ELR (cell line): ENCODE measurements around the gene BCLAF1.

ENCODE experiments used
- DNase-seq: peaks from one replicate; pipeline ENCODE4 v3.0.0-alpha.2; 2015; ENCODE audit warnings: low read depth

BCLAF1 gene, protein sequence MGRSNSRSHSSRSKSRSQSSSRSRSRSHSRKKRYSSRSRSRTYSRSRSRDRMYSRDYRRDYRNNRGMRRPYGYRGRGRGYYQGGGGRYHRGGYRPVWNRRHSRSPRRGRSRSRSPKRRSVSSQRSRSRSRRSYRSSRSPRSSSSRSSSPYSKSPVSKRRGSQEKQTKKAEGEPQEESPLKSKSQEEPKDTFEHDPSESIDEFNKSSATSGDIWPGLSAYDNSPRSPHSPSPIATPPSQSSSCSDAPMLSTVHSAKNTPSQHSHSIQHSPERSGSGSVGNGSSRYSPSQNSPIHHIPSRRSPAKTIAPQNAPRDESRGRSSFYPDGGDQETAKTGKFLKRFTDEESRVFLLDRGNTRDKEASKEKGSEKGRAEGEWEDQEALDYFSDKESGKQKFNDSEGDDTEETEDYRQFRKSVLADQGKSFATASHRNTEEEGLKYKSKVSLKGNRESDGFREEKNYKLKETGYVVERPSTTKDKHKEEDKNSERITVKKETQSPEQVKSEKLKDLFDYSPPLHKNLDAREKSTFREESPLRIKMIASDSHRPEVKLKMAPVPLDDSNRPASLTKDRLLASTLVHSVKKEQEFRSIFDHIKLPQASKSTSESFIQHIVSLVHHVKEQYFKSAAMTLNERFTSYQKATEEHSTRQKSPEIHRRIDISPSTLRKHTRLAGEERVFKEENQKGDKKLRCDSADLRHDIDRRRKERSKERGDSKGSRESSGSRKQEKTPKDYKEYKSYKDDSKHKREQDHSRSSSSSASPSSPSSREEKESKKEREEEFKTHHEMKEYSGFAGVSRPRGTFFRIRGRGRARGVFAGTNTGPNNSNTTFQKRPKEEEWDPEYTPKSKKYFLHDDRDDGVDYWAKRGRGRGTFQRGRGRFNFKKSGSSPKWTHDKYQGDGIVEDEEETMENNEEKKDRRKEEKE

DNA sequence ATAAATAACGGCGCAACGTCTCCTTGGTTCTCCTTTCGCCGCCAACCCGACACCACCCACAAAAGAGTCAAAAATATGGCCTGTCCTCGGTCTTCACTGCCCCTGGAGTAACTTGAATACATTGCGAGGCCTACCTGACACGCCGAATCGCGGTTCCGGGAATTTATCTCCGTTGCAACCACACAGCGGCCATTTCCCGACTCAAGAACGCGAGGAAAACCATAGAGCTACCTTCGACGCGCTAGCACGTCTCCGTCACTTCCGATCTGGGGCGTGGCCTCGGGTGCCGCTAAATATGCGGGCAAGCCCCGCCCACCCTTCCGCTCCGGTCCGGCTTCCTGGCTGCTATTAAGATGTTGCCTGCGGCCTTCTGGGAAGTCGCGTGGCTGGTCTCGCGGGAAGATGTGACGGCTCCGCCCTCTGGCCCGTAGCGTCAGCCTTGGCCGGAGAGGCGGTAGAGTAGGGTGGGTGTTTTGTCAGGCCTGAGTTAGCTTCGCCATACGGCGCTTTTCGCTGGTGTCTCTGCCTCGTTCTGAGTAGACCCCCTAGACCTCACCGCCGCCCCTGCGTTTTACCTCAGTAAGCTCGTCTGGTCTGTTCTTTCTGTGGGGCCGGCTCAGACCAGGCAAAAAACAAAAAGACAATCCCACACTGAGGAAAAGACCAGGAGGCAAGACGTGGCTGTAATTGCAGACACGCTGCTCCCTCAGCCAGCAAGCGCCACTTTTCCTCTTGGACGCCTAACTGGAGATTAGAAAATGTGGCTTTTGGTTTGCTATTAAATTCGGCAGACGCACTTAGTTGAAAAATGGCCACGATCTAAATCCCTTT is at the start of gene BCLAF1:
Gene BCLAF1 (minus strand): TSS at position 268 of the 831 bp plus-strand sequence. CDS start 9,980 bp downstream, outside the sequence.
- peak; percentile 99 for DNase-seq

DNA sequence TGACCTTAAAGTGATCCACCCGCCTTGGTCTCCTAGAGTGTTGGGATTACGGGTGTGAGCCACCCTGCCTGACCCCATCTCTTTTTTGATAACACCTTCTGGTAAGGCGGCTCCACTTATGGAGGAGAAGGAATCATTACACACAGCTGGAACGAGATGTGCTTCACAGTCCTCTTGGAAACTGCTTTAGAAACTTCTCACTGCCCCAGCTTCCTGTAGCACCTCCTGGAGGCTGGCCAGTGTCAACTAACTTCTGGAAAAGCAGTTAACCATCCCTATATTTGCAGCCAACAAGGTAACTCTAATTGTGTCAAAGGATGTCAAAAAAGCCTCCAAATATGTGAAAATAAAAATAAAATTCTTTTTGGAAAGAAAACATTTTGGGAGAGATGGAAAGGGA is 48.8 kb upstream of the BCLAF1 start:
- DNase-seq, result no peak

DNA sequence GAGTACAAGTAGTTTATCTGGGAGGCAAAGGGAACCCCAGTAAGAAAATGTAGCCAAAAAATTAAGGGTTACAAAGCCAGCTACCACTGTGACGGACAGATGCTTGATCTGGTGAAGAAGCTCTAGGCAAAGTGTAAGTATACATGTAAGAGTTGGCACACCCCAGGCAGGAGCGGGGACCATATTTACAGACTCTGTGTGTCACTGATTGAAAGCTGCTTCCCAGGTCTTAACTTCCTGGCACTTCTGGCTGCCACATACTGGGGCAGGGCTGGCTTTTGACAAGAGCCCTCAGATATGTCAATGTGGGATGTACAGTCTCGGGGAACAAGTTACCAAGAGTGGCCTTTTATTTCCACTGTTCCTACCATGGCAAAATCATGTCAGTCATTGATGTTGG is 48.0 kb upstream of the BCLAF1 start:
- DNase-seq, result no peak

DNA sequence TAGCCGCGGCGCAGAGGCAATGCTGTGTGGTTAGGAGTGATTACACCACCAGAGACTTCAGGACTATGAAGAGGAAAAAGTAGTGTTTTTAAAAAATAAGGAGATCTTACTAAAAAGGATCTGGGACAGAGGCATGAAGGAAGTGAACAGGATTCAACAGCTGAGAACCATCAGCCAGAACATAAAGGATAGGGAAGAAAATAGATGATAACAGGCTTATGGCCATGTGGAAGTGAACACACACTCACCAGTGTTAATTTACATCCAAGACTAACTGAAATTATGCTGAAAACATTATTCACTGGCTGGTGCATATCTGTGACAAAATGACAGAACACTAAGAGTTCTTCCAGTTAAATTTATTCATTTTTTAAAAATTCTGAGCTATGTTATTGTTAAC is 47.5 kb upstream of the BCLAF1 start:
- no peak for DNase-seq

DNA sequence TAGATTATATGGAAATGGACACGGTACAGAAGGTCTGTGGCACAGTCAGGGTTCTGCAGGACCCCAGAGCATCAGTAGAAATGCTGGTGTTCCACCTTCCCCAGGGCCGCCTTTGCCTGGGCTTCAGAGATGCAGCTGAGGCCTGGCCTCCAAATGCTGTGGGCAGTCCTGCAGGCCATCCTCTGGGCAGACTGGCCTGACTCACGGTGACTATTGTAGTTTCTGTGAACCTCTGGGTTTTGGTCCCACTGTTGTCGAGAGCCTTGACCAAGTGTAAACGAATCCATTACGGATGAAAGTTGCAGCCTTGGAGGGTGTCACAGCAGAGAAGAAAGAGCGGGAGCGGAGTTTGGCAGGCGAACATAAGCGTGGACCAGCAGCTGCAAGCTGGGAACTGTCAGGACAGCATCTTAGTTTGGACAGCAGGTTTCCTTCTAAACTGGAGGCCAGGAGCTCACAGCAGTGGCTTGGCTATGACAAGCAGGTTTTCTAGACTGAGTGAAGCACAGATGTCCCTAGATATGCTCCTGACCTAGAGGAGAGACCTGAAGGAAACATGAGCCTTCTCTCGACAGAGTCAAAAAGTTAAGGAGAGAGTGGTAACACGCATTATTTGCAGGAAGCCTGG is 46.2 kb upstream of the BCLAF1 start:
- no peak for DNase-seq

DNA sequence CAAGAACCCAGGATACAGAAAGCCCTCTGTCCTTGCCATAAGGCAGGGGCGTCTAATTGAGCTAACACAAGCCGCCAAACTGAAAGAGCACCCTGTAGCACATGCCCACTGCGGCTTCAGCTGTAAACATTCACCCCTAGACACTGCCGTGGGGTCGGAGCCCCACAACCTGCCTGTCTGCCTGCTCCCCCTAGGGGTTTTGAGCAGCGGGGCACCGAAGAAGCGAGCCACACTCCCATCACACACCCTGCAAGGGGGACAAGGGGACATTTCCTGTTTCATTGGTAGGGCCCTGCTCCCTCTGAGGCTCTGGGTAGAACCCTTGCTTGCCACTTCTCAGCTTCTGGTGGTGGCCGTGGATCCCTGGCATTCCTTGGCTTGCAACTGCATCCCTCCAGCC is 45.2 kb upstream of the BCLAF1 start:
- no peak for DNase-seq

DNA sequence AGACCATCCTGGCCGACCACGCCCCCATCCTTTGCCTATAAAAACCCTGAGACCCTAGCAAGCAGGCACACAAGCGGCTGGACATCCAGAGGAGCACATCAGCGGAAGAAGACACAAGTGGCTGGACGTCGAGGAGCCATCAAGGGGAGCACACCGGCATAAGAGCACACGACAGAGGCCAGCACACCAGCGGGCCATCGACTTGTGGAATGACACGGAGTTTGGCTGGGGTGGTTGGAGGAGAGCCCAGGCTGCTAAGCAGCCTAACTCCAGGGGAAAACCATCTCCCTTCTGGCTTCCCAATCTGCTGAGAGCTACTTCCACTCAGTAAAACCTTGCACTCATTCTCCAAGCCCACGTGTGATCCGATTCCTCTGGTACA is 44.8 kb upstream of the BCLAF1 start:
- no peak for DNase-seq

DNA sequence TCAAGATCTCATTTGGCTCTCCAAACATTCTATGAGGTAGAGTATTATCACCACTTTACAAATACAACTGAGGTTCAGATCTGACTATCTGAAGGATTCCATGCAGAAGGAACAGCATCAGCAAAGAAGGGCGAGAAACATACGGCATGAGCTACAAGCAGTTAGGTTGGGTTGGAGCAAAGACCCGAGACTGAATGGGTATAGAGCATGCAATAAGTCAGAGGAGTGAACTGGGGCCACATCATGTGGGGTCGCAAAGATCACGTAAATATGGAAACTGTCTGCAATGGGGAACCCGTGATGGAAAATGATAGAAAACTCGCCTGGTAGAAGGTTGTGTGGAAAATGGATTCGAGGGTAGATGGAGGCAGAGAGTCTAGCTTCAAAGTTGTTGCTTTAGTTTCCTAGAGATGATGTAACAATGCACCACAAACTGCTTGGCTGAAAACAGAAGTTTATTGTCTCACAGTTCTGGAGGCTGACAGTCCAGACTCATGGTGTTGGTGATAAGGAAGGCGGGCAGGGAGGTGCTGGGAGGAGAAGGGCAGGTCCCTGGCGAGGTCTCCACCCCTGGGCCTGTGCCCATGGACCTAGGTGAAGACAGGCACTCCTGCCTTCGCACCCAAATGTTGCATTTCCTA is 44.3 kb upstream of the BCLAF1 start:
- no peak for DNase-seq

DNA sequence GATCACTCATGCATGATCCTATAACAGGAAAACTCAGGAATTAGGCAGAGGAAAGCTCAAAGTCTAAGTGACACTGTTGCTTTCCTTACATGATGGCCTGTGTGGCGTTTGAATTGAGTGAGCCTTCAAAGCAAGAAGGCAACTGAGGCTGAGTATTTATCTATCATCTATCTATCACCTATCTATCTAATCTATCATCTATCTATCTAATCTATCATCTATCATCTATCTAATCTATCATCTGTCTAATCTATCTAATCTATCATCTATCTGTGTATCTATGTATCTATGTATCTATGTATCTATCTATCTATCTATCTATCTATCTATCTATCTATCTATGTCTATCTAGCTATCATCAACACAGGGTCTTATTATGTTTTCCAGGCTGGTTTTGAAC is 41.8 kb upstream of the BCLAF1 start:
- no peak for DNase-seq

DNA sequence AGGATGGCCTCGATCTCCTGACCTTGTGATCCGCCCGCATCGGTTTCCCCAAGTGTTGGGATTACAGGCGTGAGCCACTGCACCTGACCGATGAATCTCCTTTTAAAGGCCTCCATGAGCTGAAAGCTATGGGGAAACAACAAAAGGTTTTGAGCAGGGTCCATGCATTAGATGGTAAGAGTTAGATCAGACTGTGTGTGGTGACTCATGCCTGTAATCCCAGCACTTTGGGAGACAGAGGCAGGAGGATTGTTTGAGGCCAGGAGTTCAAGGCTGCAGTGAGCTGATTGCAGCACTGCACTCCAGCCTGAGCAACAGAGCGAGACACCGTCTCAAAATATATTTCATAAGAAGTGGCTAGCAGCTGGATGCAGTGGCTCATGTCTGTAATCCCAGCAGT is 41.0 kb upstream of the BCLAF1 start:
- no peak for DNase-seq

DNA sequence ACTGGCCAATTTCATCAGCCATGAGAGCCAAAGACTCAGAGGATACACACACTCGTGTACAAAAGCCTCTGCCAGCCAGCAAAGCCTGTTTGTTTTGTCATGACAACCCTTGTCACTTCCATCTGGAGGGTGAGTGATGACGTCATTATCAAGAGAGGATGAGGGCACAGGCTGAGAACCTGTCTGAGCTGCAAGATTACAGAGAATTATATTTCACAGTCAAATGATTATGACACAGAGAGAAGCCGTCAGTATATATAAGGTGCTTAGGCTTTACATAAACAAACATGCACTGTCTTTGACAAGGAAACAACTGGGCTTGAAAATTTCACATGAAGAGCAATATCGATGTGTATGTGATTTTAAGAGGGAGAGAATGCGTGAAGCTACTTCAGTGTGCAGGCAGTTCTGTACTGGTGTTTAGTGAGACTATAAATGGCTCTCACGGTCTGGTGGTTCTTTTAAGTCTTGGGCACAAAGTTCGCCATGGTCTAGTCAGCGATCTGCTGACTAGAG is 36.5 kb upstream of the BCLAF1 start:
- peak; percentile 7 for DNase-seq

DNA sequence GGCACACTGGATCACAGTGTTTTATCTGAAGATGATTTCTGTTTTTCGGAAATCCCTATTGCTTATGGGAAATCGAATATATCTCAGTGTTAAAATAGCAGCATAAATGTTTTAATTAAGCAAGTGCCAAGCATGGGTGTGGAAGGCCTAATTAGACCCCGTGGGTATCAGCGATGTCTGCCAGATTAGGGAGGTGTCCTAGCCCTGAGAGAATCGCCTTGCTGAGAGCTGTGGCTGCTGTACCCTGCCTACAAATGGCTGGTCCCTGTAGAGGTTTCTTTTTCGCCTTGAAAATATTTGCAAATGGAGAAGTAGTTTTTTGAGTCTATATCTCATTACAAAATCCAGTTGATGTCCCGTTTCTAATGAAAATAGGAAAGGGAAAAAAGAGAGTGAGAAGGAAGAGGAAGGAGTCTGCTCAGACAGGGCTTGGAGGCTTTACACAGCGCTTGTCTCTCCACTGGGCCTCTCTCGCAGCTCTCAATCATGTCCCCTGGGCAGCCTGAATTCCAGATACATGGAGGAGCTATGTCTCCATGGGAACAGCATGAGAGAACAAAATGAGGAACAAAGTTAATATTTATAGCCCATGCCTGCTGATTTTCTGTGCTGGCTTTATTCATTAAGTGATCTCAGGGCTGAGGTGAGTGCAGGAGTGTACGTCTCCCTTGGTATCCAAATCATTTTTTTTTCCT is 35.2 kb upstream of the BCLAF1 start:
- DNase-seq, result no peak

DNA sequence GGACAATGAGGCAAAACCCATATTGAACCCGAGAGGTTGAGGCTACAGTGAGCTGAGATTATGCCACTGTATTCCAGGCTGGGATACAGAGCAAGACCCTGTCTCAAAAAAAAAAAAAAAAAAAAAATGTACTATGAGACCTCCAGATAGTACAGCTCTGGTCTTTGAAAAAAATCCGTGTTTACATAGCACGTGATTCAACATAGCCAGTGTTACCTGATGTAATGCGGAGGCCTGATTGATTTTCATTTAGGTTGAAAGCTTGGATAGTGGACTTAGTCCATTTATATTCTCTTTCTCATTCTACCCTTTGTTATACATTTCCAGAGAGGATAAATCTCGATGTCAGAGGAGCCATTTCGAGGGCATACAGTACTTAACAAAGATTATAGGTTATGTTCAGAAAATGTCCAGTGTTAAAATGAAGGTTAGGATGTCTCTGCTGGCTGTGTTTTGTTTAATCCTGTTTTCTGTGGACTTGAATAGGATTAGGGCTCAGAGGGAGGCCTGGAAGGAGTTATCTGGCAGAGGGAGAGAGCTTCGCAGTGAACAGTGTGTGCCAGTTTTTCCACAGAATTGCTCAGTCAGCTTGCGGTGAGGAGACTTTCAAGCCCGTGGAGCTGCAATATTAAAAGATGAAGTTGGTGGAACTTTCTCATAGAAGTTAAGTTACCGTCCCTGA is 33.9 kb upstream of the BCLAF1 start:
- no peak for DNase-seq

DNA sequence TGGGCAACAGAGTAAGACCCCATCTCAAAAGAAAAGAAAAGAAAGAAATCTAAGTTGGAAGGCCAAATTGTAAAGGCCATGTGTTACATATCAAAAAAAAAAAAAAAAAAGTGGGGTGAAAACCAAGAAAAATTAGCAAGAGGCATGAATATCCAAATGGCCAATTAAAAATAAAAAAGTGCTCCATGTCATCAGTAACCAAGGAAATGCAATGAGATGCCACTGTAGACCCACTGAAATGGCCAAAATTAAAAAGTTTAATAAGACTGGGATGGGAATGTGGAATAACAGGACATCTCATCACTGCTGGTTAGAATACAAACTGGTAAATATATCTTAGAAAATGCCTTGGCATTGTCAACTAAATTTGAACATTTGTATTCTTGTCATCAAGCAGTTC is 30.1 kb upstream of the BCLAF1 start:
- DNase-seq, result no peak

DNA sequence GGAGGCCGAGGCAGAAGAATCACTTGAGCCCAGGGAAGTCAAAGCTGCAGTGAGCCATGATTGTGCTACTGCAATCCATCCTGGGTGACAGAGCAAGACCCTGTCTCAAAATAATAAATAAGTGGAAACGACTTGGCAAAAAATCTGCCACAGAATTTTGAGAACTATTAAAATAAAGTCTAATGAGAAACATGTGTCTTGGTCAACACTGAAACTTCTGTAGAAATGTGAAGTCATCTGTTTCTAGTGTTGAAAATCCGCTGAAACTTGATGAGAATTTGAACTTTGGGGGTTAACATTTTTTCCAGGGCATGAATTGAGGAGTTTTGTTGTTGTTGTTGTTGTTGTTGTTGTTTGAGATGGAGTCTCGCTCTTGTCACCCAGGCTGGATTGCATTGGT is 29.0 kb upstream of the BCLAF1 start:
- no peak for DNase-seq

DNA sequence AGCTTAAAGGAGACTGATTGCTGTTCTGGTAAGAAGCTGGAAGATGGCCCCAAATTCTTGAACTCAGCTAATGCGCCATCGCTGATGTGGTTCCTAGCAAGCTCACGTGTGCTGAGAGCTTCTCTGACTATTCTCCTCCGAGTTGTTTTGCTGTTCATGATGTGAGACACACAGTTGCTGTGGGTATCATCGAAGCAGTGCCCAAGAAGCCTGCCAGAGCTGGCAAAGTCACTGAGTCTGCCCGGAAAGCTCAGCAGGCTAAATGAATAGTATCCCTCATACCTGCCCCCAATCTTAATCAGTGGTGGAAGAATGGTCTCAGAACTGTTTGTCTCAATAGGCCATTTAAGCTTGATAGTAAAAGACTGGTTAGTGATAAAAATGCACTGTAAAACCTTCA is 28.3 kb upstream of the BCLAF1 start:
- no peak for DNase-seq

DNA sequence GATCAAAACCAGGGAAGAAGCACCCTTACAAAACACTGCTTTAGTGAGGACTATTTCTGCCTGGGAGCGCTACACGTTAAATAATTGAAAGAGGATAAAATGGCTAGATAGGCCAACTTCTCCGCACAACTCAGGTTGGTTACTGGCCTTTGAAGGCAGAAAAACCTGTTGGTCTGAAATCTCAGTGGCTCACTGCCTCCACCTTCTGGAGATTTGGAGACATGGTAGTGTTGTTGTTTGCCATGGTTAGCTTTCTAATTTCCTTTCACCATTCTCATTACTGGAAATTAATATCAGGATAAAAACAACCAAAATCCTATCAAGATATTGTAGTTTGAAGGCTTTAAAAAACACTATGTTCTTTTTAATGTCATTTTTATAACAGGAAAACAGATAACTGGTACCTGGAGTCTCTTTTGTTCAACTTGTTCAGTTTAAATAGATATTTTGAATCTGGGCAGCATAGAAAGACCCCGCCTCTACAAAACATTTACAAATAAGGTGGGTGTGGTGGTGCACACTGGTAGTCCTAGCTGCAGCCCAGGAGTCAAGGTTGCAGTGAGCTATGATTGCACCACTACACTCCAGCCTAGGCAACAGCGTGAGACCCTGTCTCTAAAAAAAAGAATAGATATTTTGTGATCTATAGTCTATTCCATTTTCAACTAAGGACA is 27.5 kb upstream of the BCLAF1 start:
- DNase-seq, result peak; percentile 76

DNA sequence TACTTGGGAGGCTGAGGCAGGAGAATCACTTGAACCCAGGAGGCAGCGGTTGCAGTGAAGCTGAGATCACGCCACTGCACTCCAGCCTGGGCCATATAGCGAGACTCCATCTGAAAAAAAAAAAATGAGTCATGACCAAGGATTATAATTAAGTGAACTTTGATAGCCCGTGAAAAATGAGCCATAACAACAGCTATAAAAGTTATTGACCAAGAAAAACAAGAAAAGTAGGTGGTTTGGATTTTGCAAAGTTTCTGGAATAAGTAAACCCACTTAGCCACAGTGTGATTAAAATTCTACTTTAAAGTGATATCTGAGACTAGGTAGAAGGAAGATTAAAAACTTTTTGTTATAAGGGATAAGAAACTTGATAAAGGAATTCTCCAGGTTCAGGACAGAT is 25.9 kb upstream of the BCLAF1 start:
- DNase-seq, result no peak

DNA sequence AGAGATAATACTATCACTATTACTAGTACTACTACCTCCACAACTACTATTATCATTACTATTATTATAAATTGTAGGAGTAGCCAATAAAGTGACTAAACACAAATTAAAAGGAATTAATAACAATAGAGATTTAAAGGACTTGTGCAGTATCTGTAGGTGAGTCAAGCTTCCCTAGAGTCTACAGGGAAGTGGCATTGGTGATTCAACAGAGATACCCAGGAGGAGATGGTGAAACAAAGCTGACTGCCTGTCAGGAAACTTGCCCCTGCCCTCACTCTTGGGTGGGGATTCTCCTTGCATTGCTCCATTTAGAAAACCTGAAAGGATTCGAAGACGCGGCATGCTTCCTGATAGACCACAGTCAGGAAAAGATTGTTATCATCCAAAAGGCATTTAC is 23.3 kb upstream of the BCLAF1 start:
- no peak for DNase-seq
